K562 treated with DMSO at 1 percent for 48 hours (cell line): ENCODE measurements around the gene CRYM. TPM values are rescaled to one million over a fixed set of nuclear protein-coding genes. Genes with fewer than 3 reads are reported as not detected.

Experiments
- total RNA-seq: library from RNA; unstranded; fragments of 300-600 nt; gene quantifications from 2 replicates; pipeline ENCODE4 v1.2.3, GENCODE V29; 2022; ENCODE audit warnings: low replicate concordance; ENCODE audit errors: extremely low read depth

CRYM gene
- total RNA-seq, result not detected in 2 replicates

GRCh38 chr16:21277927-21278706, at the start of gene CRYM:
TSS of gene CRYM (minus strand) at chr16:21278290. CDS start at chr16:21278251, 39 bp downstream.

GRCh38 chr16:21233521-21234150, 44.5 kb downstream of the CRYM start, which contains the start of gene ANKS4B:
TSS of gene ANKS4B (plus strand) at chr16:21233699. CDS start at chr16:21233738, 39 bp downstream.

DNA sequence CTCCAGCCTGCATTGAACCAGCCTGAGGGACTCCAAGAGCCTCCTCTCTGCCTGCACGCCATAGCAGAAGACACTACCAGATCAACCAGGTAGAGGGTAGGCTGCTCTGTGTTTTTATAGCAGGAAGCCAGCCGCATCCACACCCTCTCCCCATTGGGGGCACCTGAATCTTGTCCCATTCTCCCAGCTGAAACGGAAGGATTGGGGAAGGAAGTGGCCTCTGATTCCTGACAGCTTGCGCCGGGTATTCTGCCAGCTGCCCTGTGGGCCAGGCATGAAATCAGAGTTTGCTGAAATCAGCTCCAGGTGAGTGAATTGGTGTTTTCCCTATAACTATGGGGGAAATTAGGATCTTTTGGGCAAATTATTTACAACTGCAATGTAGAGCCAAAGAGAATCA, 66.6 kb downstream of the CRYM start, which contains the start of gene ZP2:
Gene ZP2, minus strand, starts transcription at position 89 of the 400 bp plus-strand sequence. Its CDS starts 27 bp downstream, at position 62.

Other genes with a start within 250 kb of the CRYM start
- gene DNAH3, start 127.4 kb downstream of the CRYM start, total RNA-seq, result not detected in 2 replicates
- not detected in 2 replicates for gene LDAF1, start 119.6 kb downstream of the CRYM start, total RNA-seq
- not detected in 2 replicates for gene ZP2, start 66.7 kb downstream of the CRYM start, total RNA-seq
- not detected in 2 replicates for gene ANKS4B, start 44.6 kb downstream of the CRYM start, total RNA-seq